Epithelial cell of umbilical artery (primary cell): ENCODE measurements around the gene NME4. TPM values are rescaled to one million over a fixed set of nuclear protein-coding genes. Genes with fewer than 3 reads are reported as not detected.

Source experiments
- total RNA-seq: library from RNA; depleted of rRNA; stranded (reverse); fragments of >200 nt; gene quantifications from 2 replicates; pipeline ENCODE4 v1.2.3, GENCODE V29; 2014

Gene NME4
- 76.4 and 117 TPM in 2 replicates for total RNA-seq

DNA sequence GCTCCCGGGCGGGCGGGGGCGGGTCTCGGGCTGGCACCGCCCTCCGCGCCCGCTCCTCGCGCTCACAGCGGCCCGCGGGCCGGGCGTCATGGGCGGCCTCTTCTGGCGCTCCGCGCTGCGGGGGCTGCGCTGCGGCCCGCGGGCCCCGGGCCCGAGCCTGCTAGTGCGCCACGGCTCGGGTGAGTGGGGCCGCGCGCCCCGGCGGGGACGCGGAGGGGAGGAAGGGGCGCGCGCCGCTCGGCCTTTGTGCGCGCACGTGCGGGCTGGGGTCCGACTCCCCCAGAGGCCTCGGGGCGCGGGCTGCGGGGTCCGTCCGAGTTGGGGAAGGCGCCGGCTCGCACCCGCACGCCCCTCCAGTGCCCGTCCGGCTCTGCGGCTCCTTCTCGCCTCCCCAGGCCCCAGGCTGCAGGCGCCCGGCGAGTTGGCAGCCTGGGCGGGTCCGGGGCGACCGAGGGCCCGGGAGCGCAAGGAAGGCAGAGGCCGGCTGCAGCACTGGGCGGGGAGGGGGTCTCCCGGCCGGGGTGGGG is at the start of gene NME4:
NME4 (plus strand) TSS at position 65 of the 527 bp plus-strand sequence; CDS start at position 89, 24 bp downstream.

DNA sequence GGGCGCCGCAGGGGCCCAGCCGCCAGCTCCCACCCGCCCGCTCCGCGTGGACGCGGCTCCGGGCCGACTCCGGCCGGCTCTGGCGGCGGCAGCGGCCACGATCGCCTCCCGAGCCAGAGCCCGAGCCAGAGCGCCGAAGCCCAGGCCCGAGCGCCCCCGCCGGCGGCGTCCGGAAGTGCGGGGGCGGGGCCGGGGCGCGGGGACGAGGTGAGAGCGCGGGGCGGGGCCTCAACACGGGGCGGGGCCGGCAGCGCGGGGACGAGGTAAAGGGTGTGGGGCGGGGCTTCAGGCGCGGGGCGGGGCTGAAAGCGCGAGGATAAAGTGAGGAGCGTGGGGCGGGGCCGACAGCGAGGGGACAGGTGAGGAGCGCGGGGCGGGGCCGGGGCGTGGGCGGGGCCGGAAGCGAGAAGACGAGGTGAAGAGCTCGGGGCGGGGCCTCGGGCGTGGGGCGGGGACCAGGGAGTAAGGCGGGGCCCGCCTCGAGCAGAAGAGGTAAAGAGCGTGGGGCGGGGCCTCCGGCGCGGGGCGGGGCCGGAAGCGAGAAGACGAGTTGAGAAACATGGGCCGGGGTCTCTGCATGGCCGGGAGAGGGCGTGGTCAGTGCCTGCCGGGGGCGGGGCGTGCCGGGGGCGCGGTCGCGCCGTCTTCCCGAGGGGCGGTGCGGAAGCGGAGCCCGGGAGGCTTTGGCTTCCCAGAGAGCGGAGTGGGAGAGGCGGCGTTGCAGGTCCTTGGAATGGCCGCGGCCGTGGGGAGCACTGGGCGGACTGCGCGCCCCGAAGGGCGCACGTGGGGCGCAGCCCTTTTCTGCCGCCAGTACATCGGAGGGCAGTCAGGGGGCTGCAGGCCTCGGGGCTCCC is 44.2 kb upstream of the NME4 start, which contains the start of gene AXIN1:
AXIN1 (minus strand) TSS at position 177 of the 857 bp plus-strand sequence. CDS start 5,698 bp downstream, outside the sequence.

DNA sequence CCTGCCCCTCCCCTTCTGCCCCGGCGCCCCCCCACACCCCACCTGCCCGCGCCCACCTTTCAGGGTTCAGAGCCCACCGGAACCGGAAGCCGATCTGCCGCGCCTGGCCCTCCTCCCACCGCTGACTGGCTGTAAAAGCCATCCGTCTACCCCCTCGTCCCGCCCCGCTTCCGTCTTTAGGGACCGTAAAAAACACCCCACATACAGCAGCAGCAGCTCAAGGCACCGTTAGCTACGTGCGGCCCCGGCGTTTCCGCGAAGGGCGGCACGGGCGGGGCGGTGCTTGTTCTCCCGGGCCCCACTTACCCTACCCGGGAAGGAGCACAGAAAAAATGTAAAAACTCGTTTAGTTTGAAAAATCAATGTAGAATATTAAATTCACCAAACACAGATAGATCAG is 26.6 kb upstream of the NME4 start, which contains the start of gene MRPL28:
MRPL28 (minus strand) TSS at position 96 of the 400 bp plus-strand sequence. CDS start 320 bp downstream, outside the sequence.

DNA sequence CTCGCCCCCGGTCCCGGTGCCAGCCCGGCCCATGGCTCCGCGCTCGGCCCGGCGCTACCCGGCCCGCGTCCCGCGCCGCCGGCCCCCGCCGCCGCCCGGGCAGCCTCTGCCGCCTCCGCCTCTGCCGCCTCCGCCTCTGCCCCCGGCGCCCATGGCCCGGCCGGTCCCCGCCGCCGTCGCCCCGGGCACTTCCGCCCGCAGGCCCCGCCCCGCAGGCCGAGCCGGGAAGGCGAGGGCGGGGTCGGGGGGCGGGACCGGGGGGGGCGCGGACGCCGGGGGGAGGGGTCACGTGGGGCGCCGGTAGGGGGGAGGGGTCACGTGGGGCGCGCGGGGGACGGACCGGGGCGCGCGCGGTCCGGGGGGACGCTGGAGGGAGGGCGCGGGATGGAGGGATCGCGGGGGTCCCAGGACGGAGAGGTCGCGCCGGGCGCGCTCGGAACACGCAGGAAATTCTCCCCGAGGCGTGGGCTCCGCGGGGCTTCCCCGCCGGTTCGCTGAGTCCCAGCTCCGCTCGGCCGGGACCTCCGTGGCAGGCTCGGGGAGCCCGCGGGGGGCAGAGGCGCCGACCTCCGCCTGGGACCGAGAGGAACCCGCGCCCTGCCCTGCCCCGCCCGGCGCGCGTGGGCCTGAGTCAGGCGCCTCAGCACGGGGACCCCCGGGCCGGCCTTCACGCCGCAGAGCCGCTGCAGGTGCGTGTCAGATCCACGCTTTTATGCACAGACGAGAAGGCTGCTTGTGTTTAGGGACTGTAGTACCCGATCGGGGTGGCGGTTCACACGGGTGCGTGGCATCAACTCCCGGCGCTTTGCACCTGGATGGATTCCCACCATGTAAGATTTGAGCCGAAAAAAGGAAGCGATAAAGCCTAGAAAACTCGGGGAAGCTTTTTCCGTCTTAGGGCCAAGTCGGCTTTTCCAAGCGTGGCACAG is 14.9 kb upstream of the NME4 start, which contains the start of gene PGAP6:
PGAP6 (minus strand) TSS at position 190 of the 929 bp plus-strand sequence; CDS start at position 33, 157 bp downstream.

DNA sequence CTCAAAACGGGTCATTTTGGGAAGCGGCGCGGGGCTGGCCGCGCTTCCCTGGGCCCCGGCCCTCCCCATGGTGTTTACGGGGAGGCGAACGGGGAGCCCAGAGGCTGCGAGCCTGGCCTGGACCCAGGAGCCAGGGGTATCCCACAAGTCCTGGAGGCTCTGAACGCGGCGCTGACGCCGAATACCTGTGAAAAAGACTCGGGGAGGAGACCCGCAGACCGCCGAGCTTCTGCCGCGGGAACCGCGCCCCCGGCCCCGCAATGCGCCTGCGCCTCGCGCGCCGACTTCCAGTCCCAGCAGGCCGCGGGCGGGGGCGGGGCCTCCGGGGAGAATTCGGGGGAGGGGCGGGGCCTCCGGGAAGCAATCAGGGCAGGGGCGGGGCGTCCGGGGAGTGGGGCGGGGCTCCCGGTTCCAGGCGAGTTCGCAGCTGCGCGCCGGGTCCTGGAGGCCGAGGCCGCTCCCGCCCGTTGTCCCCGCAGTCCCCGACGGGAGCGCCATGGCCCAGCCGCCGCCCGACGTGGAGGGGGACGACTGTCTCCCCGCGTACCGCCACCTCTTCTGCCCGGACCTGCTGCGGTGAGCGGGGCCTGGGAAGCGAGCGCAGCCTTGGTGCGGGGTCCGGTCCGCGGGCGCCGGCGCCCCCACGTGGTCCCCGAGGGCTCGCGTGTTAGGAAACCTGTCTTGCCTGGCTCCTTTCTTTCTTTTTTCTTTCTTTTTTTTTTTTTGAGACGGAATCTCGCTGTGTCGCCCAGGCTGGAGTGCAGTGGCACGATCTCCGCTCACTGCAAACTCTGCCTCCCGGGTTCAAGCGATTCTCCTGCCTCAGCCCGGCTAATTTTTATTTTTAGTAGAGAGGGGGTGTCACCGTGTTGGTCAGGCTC is 4.7 kb downstream of the NME4 start, which contains the start of gene DECR2:
DECR2 (plus strand) TSS at position 418 of the 881 bp plus-strand sequence; CDS start at position 497, 79 bp downstream.

DNA sequence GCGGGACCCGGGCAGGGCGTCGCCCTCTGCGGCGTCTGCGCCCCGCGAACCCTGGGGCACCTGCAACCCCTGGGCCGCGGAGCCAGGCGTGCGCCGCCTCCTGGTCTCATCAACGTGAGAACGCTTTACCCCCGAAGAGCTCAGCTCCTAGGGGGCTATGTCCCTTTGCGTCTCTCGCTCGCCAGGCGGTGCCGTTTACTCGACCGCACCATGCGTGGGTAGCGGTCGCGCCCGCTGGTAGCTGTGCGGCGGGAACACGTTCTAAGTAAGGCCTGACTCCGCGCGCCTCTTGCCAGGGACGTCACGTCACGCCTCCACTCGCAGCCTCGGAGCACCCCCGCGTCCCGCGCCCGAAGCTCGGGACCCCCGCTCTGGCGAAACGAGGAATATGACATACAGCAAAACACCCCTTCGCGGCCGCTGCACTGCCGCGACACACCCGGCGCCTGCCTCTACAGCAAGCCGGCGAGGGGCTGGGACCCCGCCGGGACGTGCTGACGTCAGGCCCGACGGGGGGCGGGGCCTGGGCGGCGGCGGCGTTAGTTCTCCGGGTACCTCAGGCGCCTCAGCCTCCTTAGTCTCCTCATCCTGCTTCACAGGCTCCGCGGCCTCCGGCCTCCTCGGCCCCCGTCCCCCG is 28.2 kb downstream of the NME4 start, which contains the start of gene RAB11FIP3:
RAB11FIP3 (plus strand) TSS at position 568 of the 637 bp plus-strand sequence. CDS start 358 bp downstream, outside the sequence.

Other genes starting within 250 kb of the NME4 start
- gene HBZ, start 244.6 kb upstream of the NME4 start, total RNA-seq, result not detected in 2 replicates
- gene HBM, start 231.2 kb upstream of the NME4 start, total RNA-seq, result not detected in 2 replicates
- not detected in 2 replicates for gene HBA2, start 224.3 kb upstream of the NME4 start, total RNA-seq
- gene HBA1, start 220.5 kb upstream of the NME4 start, total RNA-seq, result not detected in 2 replicates
- gene HBQ1, start 216.7 kb upstream of the NME4 start, total RNA-seq, result 0.61 and 3.9 TPM in 2 replicates
- gene LUC7L, start 167.8 kb upstream of the NME4 start, total RNA-seq, result 36.7 and 48.8 TPM in 2 replicates
- gene FAM234A, start 162.4 kb upstream of the NME4 start, total RNA-seq, result 46.1 and 58.7 TPM in 2 replicates
- gene RGS11, start 121.3 kb upstream of the NME4 start, total RNA-seq, result 0.97 and 1.5 TPM in 2 replicates
- 0.61 and 4.2 TPM in 2 replicates for gene ARHGDIG, start 116.6 kb upstream of the NME4 start, total RNA-seq
- not detected in 2 replicates for gene PDIA2, start 114.0 kb upstream of the NME4 start, total RNA-seq
- 18.8 and 22.9 TPM in 2 replicates for gene AXIN1, start 44.5 kb upstream of the NME4 start, total RNA-seq
- gene MRPL28, start 26.7 kb upstream of the NME4 start, total RNA-seq, result 111 and 136 TPM in 2 replicates
- gene PGAP6, start 15.2 kb upstream of the NME4 start, total RNA-seq, result 78.0 and 93.9 TPM in 2 replicates
- gene DECR2, start 4.7 kb downstream of the NME4 start, total RNA-seq, result 9.0 and 17.5 TPM in 2 replicates
- 23.4 and 24.8 TPM in 2 replicates for gene RAB11FIP3, start 28.4 kb downstream of the NME4 start, total RNA-seq
- 30.2 and 41.9 TPM in 2 replicates for gene CAPN15, start 130.5 kb downstream of the NME4 start, total RNA-seq
- under 0.01 TPM in 1 of 2 replicates, not detected in the other for gene PRR35, start 163.2 kb downstream of the NME4 start, total RNA-seq
- 1.6 and 2.0 TPM in 2 replicates for gene NHLRC4, start 169.8 kb downstream of the NME4 start, total RNA-seq
- gene PIGQ, start 172.8 kb downstream of the NME4 start, total RNA-seq, result 23.1 and 24.2 TPM in 2 replicates
- gene RAB40C, start 192.9 kb downstream of the NME4 start, total RNA-seq, result 8.4 and 11.1 TPM in 2 replicates
- 0.15 TPM in 1 of 2 replicates, not detected in the other for gene WFIKKN1, start 233.8 kb downstream of the NME4 start, total RNA-seq
- 68.7 and 115 TPM in 2 replicates for gene METTL26, start 239.1 kb downstream of the NME4 start, total RNA-seq
- 22.6 and 23.7 TPM in 2 replicates for gene MCRIP2, start 244.6 kb downstream of the NME4 start, total RNA-seq